Fibroblast of lung (primary cell): ENCODE measurements around the gene MEF2A. TPM values are rescaled to one million over a fixed set of nuclear protein-coding genes. Genes with fewer than 3 reads are reported as not detected.

ENCODE experiments used
- DNase-seq, 2 donors: peaks; one replicate each; pipeline versions ENCODE4 v3.0.0 to v3.0.0-alpha.2; 2010; ENCODE audit warnings: low read depth in 2 of 2
- H2AFZ ChIP-seq: 2 replicates; pipeline ENCODE4 v1.5.1; 2012; ENCODE audit warnings: low read length, control low read depth, inconsistent platforms
- H3K27ac ChIP-seq: 2 replicates; pipeline ENCODE4 v1.5.1; 2011; ENCODE audit warnings: low read length, control low read depth; ENCODE audit not compliant: insufficient read depth
- H3K27me3 ChIP-seq: 2 replicates; pipeline ENCODE4 v1.5.1; 2011; ENCODE audit warnings: mild to moderate bottlenecking, low read length; ENCODE audit not compliant: control insufficient read depth, insufficient read depth
- H3K36me3 ChIP-seq: 2 replicates; pipeline ENCODE4 v1.5.1; 2011; ENCODE audit warnings: low read length; ENCODE audit not compliant: control insufficient read depth, insufficient read depth
- H3K4me1 ChIP-seq: 2 replicates; pipeline ENCODE4 v1.5.1; 2011; ENCODE audit warnings: low read length; ENCODE audit not compliant: control insufficient read depth, insufficient read depth; ENCODE audit errors: extremely low read depth
- H3K4me2 ChIP-seq: 2 replicates; pipeline ENCODE4 v1.5.1; 2011; ENCODE audit warnings: low read length, control low read depth; ENCODE audit not compliant: insufficient read depth; ENCODE audit errors: extremely low read depth
- H3K4me3 ChIP-seq, 4 experiments: fragments of 200-600 bp in 1 of 4; sonication (generic) in 1 of 4; replicated peaks in 1 of 4; 2 replicates each; pipeline ENCODE4 v1.5.1; 2011 to 2016; ENCODE audit warnings: low read length in 4 of 4, low read depth in 3 of 4, mild to moderate bottlenecking in 3 of 4, control low read depth in 2 of 4, inconsistent platforms in 1 of 4, mixed read lengths in 1 of 4; ENCODE audit not compliant: insufficient read depth in 1 of 4; ENCODE audit errors: control extremely low read depth in 1 of 4
- H3K79me2 ChIP-seq: 2 replicates; pipeline ENCODE4 v1.5.1; 2012; ENCODE audit warnings: mild to moderate bottlenecking, low read length, inconsistent platforms; ENCODE audit not compliant: control insufficient read depth, insufficient read depth
- H3K9ac ChIP-seq: 2 replicates; pipeline ENCODE4 v1.5.1; 2011; ENCODE audit warnings: mild to moderate bottlenecking, low read length, control low read depth; ENCODE audit not compliant: insufficient read depth
- H3K9me3 ChIP-seq: 2 replicates; pipeline ENCODE4 v1.5.1; 2012; ENCODE audit warnings: low read depth, low read length; ENCODE audit not compliant: control insufficient read depth, insufficient read depth
- H4K20me1 ChIP-seq: 2 replicates; pipeline ENCODE4 v1.5.1; 2011; ENCODE audit warnings: low read length; ENCODE audit not compliant: control insufficient read depth, insufficient read depth; ENCODE audit errors: extremely low read depth
- CTCF ChIP-seq, 2 donors: IDR thresholded peaks in 1 of 2; conservative IDR thresholded peaks in 1 of 2; 1 replicate in 1 of 2; 2 replicates in 1 of 2; pipeline ENCODE4 v1.5.1; 2011 to 2012; ENCODE audit warnings: low read length in 2 of 2, control low read depth in 1 of 2, inconsistent platforms in 1 of 2, low read depth in 1 of 2, mild to moderate bottlenecking in 1 of 2
- EZH2 ChIP-seq: IDR thresholded peaks from 2 replicates; pipeline ENCODE4 v1.5.1; 2012; ENCODE audit warnings: low read length, control low read depth, mild to moderate bottlenecking; ENCODE audit errors: missing control alignments
- polyA plus RNA-seq, 2 donors: library from polyadenylated mRNA; depleted of rRNA in 1 of 2; stranded (reverse) in 1 of 2; unstranded in 1 of 2; fragments of >200 nt; gene quantifications; 2 replicates each; pipeline ENCODE4 v1.2.1, GENCODE V29; 2011 to 2012; ENCODE audit warnings: missing spikeins in 1 of 2
- total RNA-seq: library from RNA; depleted of rRNA; stranded (reverse); fragments of >200 nt; gene quantifications from 2 replicates; pipeline ENCODE4 v1.2.1, GENCODE V29; 2014

The MEF2A gene
- total and polyA plus RNA-seq, 2 donors (not counting 1 experiment from before 2014, with no cell fraction given): 24.6 to 40.4 TPM

GRCh38 chr15:99604865-99605264 is 39.1 kb downstream of the MEF2A start:
- H3K9ac ChIP-seq: no peak overlapping the region
- H3K79me2 ChIP-seq: peaks cover 40% of the 10 kb centered on the region
- H2AFZ ChIP-seq: no peak overlapping the region
- no peak for DNase-seq
- no peaks in the 10 kb centered on the region for H3K4me1 ChIP-seq
- H4K20me1 ChIP-seq: no peaks in the 10 kb centered on the region
- H3K9me3 ChIP-seq: no peaks in the 10 kb centered on the region
- no peak overlapping the region for H3K4me2 ChIP-seq
- no peak overlapping the region for H3K4me3 ChIP-seq
- H3K27me3 ChIP-seq: no peaks in the 10 kb centered on the region
- no peaks in the 10 kb centered on the region for H3K36me3 ChIP-seq
- TF ChIP-seq EZH2 (no peak), CTCF (conservative IDR thresholded peaks at IDR 0.05 in 1 of 2, IDR thresholded peaks at IDR 0.05 in 1 of 2; ENCODE audit: low read depth in 1 of 2, low read length in 2 of 2) (no peak)
- H3K27ac ChIP-seq: no peak overlapping the region

GRCh38 chr15:99605490-99605931 is 39.7 kb downstream of the MEF2A start:
- Histone ChIP-seq H3K9ac (no peak overlapping the region), H3K27me3 (no peaks in the 10 kb centered on the region), H3K4me1 (no peaks in the 10 kb centered on the region), H3K4me3 (no peak overlapping the region), H4K20me1 (no peaks in the 10 kb centered on the region), H3K27ac (no peak overlapping the region), H3K4me2 (no peak overlapping the region), H2AFZ (no peak overlapping the region), H3K79me2 (peaks cover 37% of the 10 kb centered on the region), H3K9me3 (no peaks in the 10 kb centered on the region), H3K36me3 (no peaks in the 10 kb centered on the region)
- TF ChIP-seq EZH2 (no peak), CTCF (conservative IDR thresholded peaks at IDR 0.05 in 1 of 2, IDR thresholded peaks at IDR 0.05 in 1 of 2; ENCODE audit: low read depth in 1 of 2, low read length in 2 of 2) (no peak)
- peak in 1 of 2 donors; percentile 40 for DNase-seq

GRCh38 chr15:99605990-99606389 is 40.2 kb downstream of the MEF2A start:
- no peaks in the 10 kb centered on the region for H3K27me3 ChIP-seq
- no peak overlapping the region for H3K27ac ChIP-seq
- no peaks in the 10 kb centered on the region for H3K9me3 ChIP-seq
- no peak overlapping the region for H3K9ac ChIP-seq
- H4K20me1 ChIP-seq: no peaks in the 10 kb centered on the region
- no peak overlapping the region for H2AFZ ChIP-seq
- DNase-seq: no peak
- TF ChIP-seq CTCF (conservative IDR thresholded peaks at IDR 0.05 in 1 of 2, IDR thresholded peaks at IDR 0.05 in 1 of 2; ENCODE audit: low read depth in 1 of 2, low read length in 2 of 2): no peak
- no peak for TF ChIP-seq EZH2
- H3K4me2 ChIP-seq: no peak overlapping the region
- H3K79me2 ChIP-seq: peaks cover 38% of the 10 kb centered on the region
- no peaks in the 10 kb centered on the region for H3K36me3 ChIP-seq
- no peak overlapping the region for H3K4me3 ChIP-seq
- no peaks in the 10 kb centered on the region for H3K4me1 ChIP-seq
